Measurements from ENCODE around the gene PLB1. TPM values are rescaled to one million over a fixed set of nuclear protein-coding genes. Genes with fewer than 3 reads are reported as not detected.

PLB1 gene
- total RNA-seq, 2 experiments from 2014 or later, result not detected

GRCh38 chr2:28678175-28678855 is 182.5 kb downstream of the PLB1 start:
- DNase-seq (ENCODE audit: low spot score), result no peak
- Histone ChIP-seq H3K4me2 (ENCODE audit: low read length) (no peak overlapping the region), H2AFZ (ENCODE audit: low read length) (no peak overlapping the region), H4K20me1 (ENCODE audit: insufficient read depth, low read length) (no peaks in the 10 kb centered on the region), H3K9me2 (ENCODE audit: insufficient read depth, low read length) (no peaks in the 10 kb centered on the region), H3K9me3 (ENCODE audit: low read length) (no peaks in the 10 kb centered on the region), H3K36me3 (ENCODE audit: insufficient read depth, low read length) (no peaks in the 10 kb centered on the region), H3K4me1 (ENCODE audit: insufficient read depth, low read length, poor library complexity, severe bottlenecking) (no peaks in the 10 kb centered on the region), H3K4me3 (ENCODE audit: low read depth, low read length, poor library complexity, severe bottlenecking) (no peak overlapping the region), H3K27ac (ENCODE audit: low read depth, low read length, poor library complexity, severe bottlenecking) (no peak overlapping the region), H3K79me2 (ENCODE audit: insufficient read depth, low read depth, low read length) (no peaks in the 10 kb centered on the region)
- no peak for TF ChIP-seq CTCF (conservative IDR thresholded peaks at IDR 0.05; ENCODE audit: low read length)
- TF ChIP-seq EZH2phosphoT487 (IDR thresholded peaks at IDR 0.05; ENCODE audit: borderline replicate concordance, low read depth, low read length), result no peak
- CTCF ChIA-PET (ENCODE audit: unreplicated experiment), result no interaction called here
- intact Hi-C loops (cut with micrococcal nuclease; ENCODE audit: unreplicated experiment), result no loop called here
- POLR2A ChIA-PET, result interaction anchor here (0.6 to 1.8 kb wide), 2 partner anchors 12 to 163 kb away, joined by 3 to 4 read pairs; no protein-coding TSS in a partner anchor
- no TSS peak for BruUV-seq (replicated peaks)

GRCh38 chr2:28678944-28679343 is 183.1 kb downstream of the PLB1 start:
- Histone ChIP-seq H3K36me3 (ENCODE audit: insufficient read depth, low read length) (no peaks in the 10 kb centered on the region), H3K9me3 (ENCODE audit: low read length) (no peaks in the 10 kb centered on the region), H2AFZ (ENCODE audit: low read length) (no peak overlapping the region), H3K9me2 (ENCODE audit: insufficient read depth, low read length) (no peaks in the 10 kb centered on the region), H3K4me2 (ENCODE audit: low read length) (no peak overlapping the region), H3K27ac (ENCODE audit: low read depth, low read length, poor library complexity, severe bottlenecking) (no peak overlapping the region), H3K4me3 (ENCODE audit: low read depth, low read length, poor library complexity, severe bottlenecking) (no peak overlapping the region), H3K4me1 (ENCODE audit: insufficient read depth, low read length, poor library complexity, severe bottlenecking) (no peaks in the 10 kb centered on the region), H3K79me2 (ENCODE audit: insufficient read depth, low read depth, low read length) (no peaks in the 10 kb centered on the region), H4K20me1 (ENCODE audit: insufficient read depth, low read length) (no peaks in the 10 kb centered on the region)
- ChIA-PET POLR2A (interaction anchor here (0.6 to 1.8 kb wide), 2 partner anchors 13 to 163 kb away, joined by 3 to 4 read pairs; no protein-coding TSS in a partner anchor), CTCF (ENCODE audit: unreplicated experiment) (no interaction called here)
- TF ChIP-seq CTCF (conservative IDR thresholded peaks at IDR 0.05; ENCODE audit: low read length), result no peak
- no peak for TF ChIP-seq EZH2phosphoT487 (IDR thresholded peaks at IDR 0.05; ENCODE audit: borderline replicate concordance, low read depth, low read length)
- no peak for DNase-seq (ENCODE audit: low spot score)
- intact Hi-C loops (cut with micrococcal nuclease; ENCODE audit: unreplicated experiment), result no loop called here
- no TSS peak for BruUV-seq (replicated peaks)

GRCh38 chr2:28680657-28681056 is 184.8 kb downstream of the PLB1 start:
- intact Hi-C loops (cut with micrococcal nuclease; ENCODE audit: unreplicated experiment), result no loop called here
- Histone ChIP-seq H3K27ac (ENCODE audit: low read depth, low read length, poor library complexity, severe bottlenecking) (no peak overlapping the region), H2AFZ (ENCODE audit: low read length) (no peak overlapping the region), H3K9me3 (ENCODE audit: low read length) (no peaks in the 10 kb centered on the region), H3K9me2 (ENCODE audit: insufficient read depth, low read length) (no peaks in the 10 kb centered on the region), H3K79me2 (ENCODE audit: insufficient read depth, low read depth, low read length) (no peaks in the 10 kb centered on the region), H3K4me3 (ENCODE audit: low read depth, low read length, poor library complexity, severe bottlenecking) (no peak overlapping the region), H3K36me3 (ENCODE audit: insufficient read depth, low read length) (no peaks in the 10 kb centered on the region), H4K20me1 (ENCODE audit: insufficient read depth, low read length) (no peaks in the 10 kb centered on the region), H3K4me2 (ENCODE audit: low read length) (no peak overlapping the region), H3K4me1 (ENCODE audit: insufficient read depth, low read length, poor library complexity, severe bottlenecking) (no peaks in the 10 kb centered on the region)
- DNase-seq (ENCODE audit: low spot score), result no peak
- POLR2A ChIA-PET, result no interaction called here
- no TSS peak for BruUV-seq (replicated peaks)
- CTCF ChIA-PET (ENCODE audit: unreplicated experiment), result no interaction called here
- TF ChIP-seq CTCF (conservative IDR thresholded peaks at IDR 0.05; ENCODE audit: low read length), result no peak
- no peak for TF ChIP-seq EZH2phosphoT487 (IDR thresholded peaks at IDR 0.05; ENCODE audit: borderline replicate concordance, low read depth, low read length)
